Body of pancreas (tissue), 4 donors: ENCODE measurements around the gene BLID. TPM values are rescaled to one million over a fixed set of nuclear protein-coding genes. Genes with fewer than 3 reads are reported as not detected.

ENCODE experiments used
- ATAC-seq: fragments of 150-250 bp; one replicate; pipeline ENCODE4 v1.9.1; 2016
- DNase-seq, 4 donors: peaks; one replicate each; pipeline ENCODE4 v3.0.0-alpha.2; 2019
- H3K27ac ChIP-seq, 4 donors: fragments of 200-600 bp; sonication (generic); 1 replicate in 3 of 4; 2 replicates in 1 of 4; pipeline versions ENCODE4 v1.5.1 to v1.6.1; 2016 to 2019; ENCODE audit warnings: mild to moderate bottlenecking in 1 of 4, mixed read lengths in 1 of 4, moderate library complexity in 1 of 4
- H3K27me3 ChIP-seq, 2 donors: fragments of 200-600 bp; sonication (generic); one replicate each; pipeline ENCODE4 v1.6.0; 2016; ENCODE audit warnings: mild to moderate bottlenecking in 1 of 2
- H3K36me3 ChIP-seq, 2 donors: fragments of 200-600 bp; sonication (generic); replicated peaks in 1 of 2; 2 replicates each; pipeline ENCODE4 v1.5.1; 2016; ENCODE audit warnings: low read depth in 2 of 2; ENCODE audit not compliant: insufficient read depth in 1 of 2
- H3K4me1 ChIP-seq: fragments of 200-600 bp; sonication (generic); one replicate; pipeline ENCODE4 v1.6.0; 2016
- H3K4me3 ChIP-seq, 2 donors: fragments of 200-600 bp; sonication (generic); 1 replicate in 1 of 2; 2 replicates in 1 of 2; pipeline ENCODE4 v1.5.1; 2016 to 2019
- H3K9me3 ChIP-seq, 3 donors: fragments of 200-600 bp; sonication (generic); 1 replicate in 2 of 3; 2 replicates in 1 of 3; pipeline ENCODE4 v1.5.1; 2016
- POLR2A ChIP-seq, 3 donors: fragments of 450-650 bp; IDR thresholded peaks; one replicate each; pipeline ENCODE4 v1.6.1; 2016; ENCODE audit warnings: antibody characterized with exemption in 3 of 3, mild to moderate bottlenecking in 2 of 3
- WGBS, 2 donors: methylation state at CpG; one replicate each; pipeline ENCODE4 v1.1.5; 2017; 5-methylcytosine and 5-hydroxymethylcytosine counted together
- intact Hi-C: fragments of 100-400 bp; cut with DNase I; formaldehyde crosslinking; loops from one replicate; pipeline ENCODE4 v1.15.1; 2023
- total RNA-seq, 2 donors: library from RNA; depleted of rRNA; stranded (reverse); fragments of >200 nt; gene quantifications; one replicate each; pipeline ENCODE4 v1.1.0, GENCODE V29; 2016
- TF ChIP-seq, protein P1 (sequence below), 7 experiments: fragments of 450-650 bp in 4 of 7; fragments of 200-600 bp in 3 of 7; sonication (generic) in 3 of 7; IDR thresholded peaks; one replicate each; pipeline ENCODE4 v1.5.1; 2016 to 2019; ENCODE audit warnings: antibody characterized with exemption in 7 of 7

Gene BLID
- total RNA-seq, 2 donors from 2014 or later: not detected

DNA sequence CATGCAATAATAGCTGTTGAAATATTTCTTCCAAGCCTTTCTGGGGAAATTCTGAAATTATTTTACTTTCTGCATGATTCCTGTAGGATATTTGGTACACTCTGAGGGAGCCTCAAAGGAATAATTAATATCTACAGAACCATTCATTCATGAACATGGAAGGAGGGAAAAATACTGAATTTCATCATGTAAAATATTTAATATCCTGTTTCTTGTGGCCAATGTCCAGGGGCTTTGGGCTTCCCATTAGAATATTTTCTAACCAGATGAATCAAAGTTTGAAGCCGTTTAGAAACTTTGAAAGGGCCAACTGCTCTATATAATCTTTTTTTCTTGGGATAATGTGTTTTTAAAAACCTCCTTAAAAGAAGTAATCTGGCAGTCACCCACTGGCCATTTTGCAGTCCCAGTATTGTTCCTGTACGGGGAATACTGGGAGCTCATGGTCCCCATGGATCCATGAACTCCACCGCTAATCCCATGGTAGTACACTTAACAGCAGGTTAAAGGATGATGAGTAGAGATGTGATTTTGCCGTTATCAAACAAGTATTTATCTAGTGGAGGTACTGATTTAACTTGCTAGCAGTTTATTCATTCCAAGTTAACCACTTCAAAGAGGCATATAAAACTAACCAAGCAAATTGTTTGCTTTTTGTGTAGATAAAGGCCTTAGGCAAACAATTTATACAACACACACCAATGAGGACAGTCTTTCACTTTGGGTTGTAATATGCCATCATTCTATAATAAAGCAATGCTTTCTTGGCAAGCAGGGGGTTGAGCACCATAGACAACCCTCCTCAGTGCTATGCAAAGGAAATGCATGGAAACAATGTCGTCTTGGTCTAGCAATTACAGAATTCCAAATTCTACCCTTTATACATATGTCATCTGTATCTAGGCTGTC, 34.5 kb upstream of the BLID start:
- DNase-seq (no peak), ATAC-seq (no peak)
- intact Hi-C loops: no loop called here
- Histone ChIP-seq H3K4me1 (no peaks in the 10 kb centered on the region), H3K9me3 (no peaks in the 10 kb centered on the region), H3K27ac (no peak overlapping the region), H3K27me3 (no peaks in the 10 kb centered on the region), H3K4me3 (no peak overlapping the region), H3K36me3 (no peaks in the 10 kb centered on the region)
- WGBS, 2 donors: 44 to 47% methylated on average over 5 of the region's 5 CpGs
- no peak for TF ChIP-seq POLR2A (IDR thresholded peaks at IDR 0.05)
- TF ChIP-seq, protein P1, sequence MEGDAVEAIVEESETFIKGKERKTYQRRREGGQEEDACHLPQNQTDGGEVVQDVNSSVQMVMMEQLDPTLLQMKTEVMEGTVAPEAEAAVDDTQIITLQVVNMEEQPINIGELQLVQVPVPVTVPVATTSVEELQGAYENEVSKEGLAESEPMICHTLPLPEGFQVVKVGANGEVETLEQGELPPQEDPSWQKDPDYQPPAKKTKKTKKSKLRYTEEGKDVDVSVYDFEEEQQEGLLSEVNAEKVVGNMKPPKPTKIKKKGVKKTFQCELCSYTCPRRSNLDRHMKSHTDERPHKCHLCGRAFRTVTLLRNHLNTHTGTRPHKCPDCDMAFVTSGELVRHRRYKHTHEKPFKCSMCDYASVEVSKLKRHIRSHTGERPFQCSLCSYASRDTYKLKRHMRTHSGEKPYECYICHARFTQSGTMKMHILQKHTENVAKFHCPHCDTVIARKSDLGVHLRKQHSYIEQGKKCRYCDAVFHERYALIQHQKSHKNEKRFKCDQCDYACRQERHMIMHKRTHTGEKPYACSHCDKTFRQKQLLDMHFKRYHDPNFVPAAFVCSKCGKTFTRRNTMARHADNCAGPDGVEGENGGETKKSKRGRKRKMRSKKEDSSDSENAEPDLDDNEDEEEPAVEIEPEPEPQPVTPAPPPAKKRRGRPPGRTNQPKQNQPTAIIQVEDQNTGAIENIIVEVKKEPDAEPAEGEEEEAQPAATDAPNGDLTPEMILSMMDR (IDR thresholded peaks at IDR 0.05): no peak

DNA sequence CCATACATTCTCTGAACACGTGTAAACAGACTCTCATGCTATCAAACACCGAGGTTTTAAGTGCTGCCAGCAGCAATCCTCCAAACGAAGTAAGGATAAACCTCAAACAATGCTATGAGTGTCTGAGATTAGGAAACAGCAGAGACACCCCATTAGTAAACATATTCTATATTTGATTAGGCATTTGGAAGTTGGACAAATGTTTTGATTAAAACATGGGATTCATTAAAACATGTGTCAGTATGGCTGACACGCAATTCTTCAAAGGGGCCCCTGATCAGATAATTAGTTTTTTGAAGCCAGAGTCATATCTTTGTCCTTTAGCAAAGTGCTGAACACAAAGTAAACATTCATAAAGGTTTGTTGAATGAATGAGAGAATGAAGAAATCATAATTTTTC, 33.2 kb upstream of the BLID start:
- H3K4me1 ChIP-seq: no peaks in the 10 kb centered on the region
- DNase-seq: no peak
- no peaks in the 10 kb centered on the region for H3K27me3 ChIP-seq
- intact Hi-C loops: no loop called here
- TF ChIP-seq, protein P1 (IDR thresholded peaks at IDR 0.05): no peak
- TF ChIP-seq POLR2A (IDR thresholded peaks at IDR 0.05): no peak
- no peak for ATAC-seq
- H3K9me3 ChIP-seq: no peaks in the 10 kb centered on the region
- WGBS, 2 donors: 36 to 38% methylated on average over 4 of the region's 4 CpGs
- no peaks in the 10 kb centered on the region for H3K36me3 ChIP-seq
- H3K27ac ChIP-seq: no peak overlapping the region
- H3K4me3 ChIP-seq: no peak overlapping the region

DNA sequence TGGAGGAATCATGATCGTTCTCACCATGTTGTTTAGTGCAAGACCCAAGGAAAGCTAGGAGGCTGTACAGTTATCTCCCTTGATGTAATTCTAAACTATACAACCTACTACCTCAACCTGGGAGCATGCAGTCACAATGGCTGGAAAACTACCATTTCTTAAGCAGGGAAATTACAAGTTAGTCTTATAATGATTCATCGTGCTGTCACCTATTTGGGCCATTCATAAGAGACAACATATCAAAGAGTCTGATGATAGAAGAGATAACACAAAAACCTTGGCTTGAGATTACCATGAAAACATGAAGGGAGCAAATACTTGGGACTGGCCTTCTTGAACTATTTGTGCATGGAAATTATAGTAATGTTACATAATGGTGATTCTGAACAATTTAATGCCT, 30.5 kb upstream of the BLID start:
- DNase-seq (no peak), ATAC-seq (no peak)
- Histone ChIP-seq H3K27me3 (no peaks in the 10 kb centered on the region), H3K4me1 (no peaks in the 10 kb centered on the region), H3K9me3 (no peaks in the 10 kb centered on the region), H3K4me3 (no peak overlapping the region), H3K27ac (no peak overlapping the region), H3K36me3 (no peaks in the 10 kb centered on the region)
- WGBS, 2 donors: 72 to 78% methylated on average over 2 of the region's 2 CpGs
- no peak for TF ChIP-seq POLR2A (IDR thresholded peaks at IDR 0.05)
- TF ChIP-seq, protein P1 (IDR thresholded peaks at IDR 0.05): no peak
- intact Hi-C loops: no loop called here

- intact Hi-C loops: no loop called here
- no peak for ATAC-seq
Measured at GRCh38 chr11:122145715-122146274, 29.8 kb upstream of the BLID start.

More at GRCh38 chr11:122145715-122146274, 29.8 kb upstream of the BLID start:
- DNase-seq: no peak
- Histone ChIP-seq H3K27me3 (no peaks in the 10 kb centered on the region), H3K4me1 (no peaks in the 10 kb centered on the region), H3K4me3 (no peak overlapping the region), H3K9me3 (no peaks in the 10 kb centered on the region), H3K36me3 (no peaks in the 10 kb centered on the region), H3K27ac (no peak overlapping the region)
- no peak for TF ChIP-seq POLR2A (IDR thresholded peaks at IDR 0.05)
- TF ChIP-seq, protein P1 (IDR thresholded peaks at IDR 0.05): no peak
